ENCODE measurements around the gene MRPS35.

Gene MRPS35

GRCh38 chr12:27751386-27752047 is 40.9 kb downstream of the MRPS35 start:
- TF ChIP-seq CTCF (conservative IDR thresholded peaks at IDR 0.05; ENCODE audit: low read depth, low read length) = no peak
- H3K4me3 ChIP-seq (ENCODE audit: low read depth, low read length) = no peak overlapping the region
- DNase-seq (ENCODE audit: low read depth) = peak; percentile 29

GRCh38 chr12:27754795-27755194 is 44.2 kb downstream of the MRPS35 start:
- TF ChIP-seq CTCF (conservative IDR thresholded peaks at IDR 0.05; ENCODE audit: low read depth, low read length) = no peak

GRCh38 chr12:27756670-27757195 is 46.1 kb downstream of the MRPS35 start:
- no peak for TF ChIP-seq CTCF (conservative IDR thresholded peaks at IDR 0.05; ENCODE audit: low read depth, low read length)
- DNase-seq (ENCODE audit: low read depth) = no peak
- H3K4me3 ChIP-seq (ENCODE audit: low read depth, low read length) = no peak overlapping the region

More at GRCh38 chr12:27754795-27755194, 44.2 kb downstream of the MRPS35 start:
- H3K4me3 ChIP-seq (ENCODE audit: low read depth, low read length) = no peak overlapping the region
- no peak for DNase-seq (ENCODE audit: low read depth)

GRCh38 chr12:27762757-27763156 is 52.1 kb downstream of the MRPS35 start:
- no peak for TF ChIP-seq CTCF (conservative IDR thresholded peaks at IDR 0.05; ENCODE audit: low read depth, low read length)
- H3K4me3 ChIP-seq (ENCODE audit: low read depth, low read length) = no peak overlapping the region

GRCh38 chr12:27766587-27766986 is 56.0 kb downstream of the MRPS35 start:
- no peak for TF ChIP-seq CTCF (conservative IDR thresholded peaks at IDR 0.05; ENCODE audit: low read depth, low read length)
- H3K4me3 ChIP-seq (ENCODE audit: low read depth, low read length) = no peak overlapping the region
- no peak for DNase-seq (ENCODE audit: low read depth)

More at GRCh38 chr12:27762757-27763156, 52.1 kb downstream of the MRPS35 start:
- DNase-seq (ENCODE audit: low read depth) = no peak

GRCh38 chr12:27769142-27769673 is 58.6 kb downstream of the MRPS35 start:
- DNase-seq (ENCODE audit: low read depth) = no peak

More at GRCh38 chr12:27769142-27769673, 58.6 kb downstream of the MRPS35 start:
- no peak for TF ChIP-seq CTCF (conservative IDR thresholded peaks at IDR 0.05; ENCODE audit: low read depth, low read length)
- no peak overlapping the region for H3K4me3 ChIP-seq (ENCODE audit: low read depth, low read length)
